Osteoblast (primary cell): ENCODE measurements around the gene EMP1. TPM values are rescaled to one million over a fixed set of nuclear protein-coding genes. Genes with fewer than 3 reads are reported as not detected.

Experiments used
- DNase-seq: peaks from one replicate; pipeline ENCODE4 v3.0.0; 2011; ENCODE audit warnings: low spot score, mixed read lengths; ENCODE audit not compliant: insufficient read length; ENCODE audit errors: missing footprints
- H2AFZ ChIP-seq: 2 replicates; pipeline ENCODE4 v1.6.0; 2011; ENCODE audit warnings: mild to moderate bottlenecking, low read length
- H3K27ac ChIP-seq: 2 replicates; pipeline ENCODE4 v1.5.1; 2011; ENCODE audit warnings: mild to moderate bottlenecking, low read depth, low read length, moderate library complexity
- H3K27me3 ChIP-seq: 2 replicates; pipeline ENCODE4 v1.6.0; 2012; ENCODE audit warnings: mild to moderate bottlenecking, control low read depth, inconsistent platforms, low read length, moderate library complexity; ENCODE audit not compliant: insufficient read depth
- H3K36me3 ChIP-seq: 2 replicates; pipeline ENCODE4 v1.5.1; 2011; ENCODE audit warnings: mild to moderate bottlenecking, low read length, control low read depth, moderate library complexity; ENCODE audit not compliant: insufficient read depth
- H3K4me1 ChIP-seq: 2 replicates; pipeline ENCODE4 v1.5.1; 2011; ENCODE audit warnings: mild to moderate bottlenecking, low read length, control low read depth, moderate library complexity; ENCODE audit not compliant: insufficient read depth
- H3K4me2 ChIP-seq: 2 replicates; pipeline ENCODE4 v1.6.0; 2011; ENCODE audit warnings: mild to moderate bottlenecking, low read length; ENCODE audit not compliant: insufficient read depth
- H3K4me3 ChIP-seq: fragments of 200-600 bp; sonication (generic); 3 replicates; pipeline ENCODE4 v1.5.1; 2012; ENCODE audit warnings: mild to moderate bottlenecking, low read length, inconsistent platforms; ENCODE audit not compliant: insufficient read depth
- H3K79me2 ChIP-seq: 2 replicates; pipeline ENCODE4 v1.6.0; 2012; ENCODE audit warnings: mild to moderate bottlenecking, low read length, control low read depth, inconsistent platforms; ENCODE audit not compliant: insufficient read depth
- H3K9me3 ChIP-seq: 2 replicates; pipeline ENCODE4 v1.5.1; 2011; ENCODE audit warnings: low read depth, low read length, control low read depth
- H4K20me1 ChIP-seq: 2 replicates; pipeline ENCODE4 v1.6.0; 2012; ENCODE audit warnings: mild to moderate bottlenecking, low read length, control low read depth; ENCODE audit not compliant: insufficient read depth
- CTCF ChIP-seq: IDR thresholded peaks from 2 replicates; pipeline ENCODE4 v1.5.1; 2011; ENCODE audit warnings: mild to moderate bottlenecking, low read depth, low read length, moderate library complexity; ENCODE audit errors: extremely low read depth
- total RNA-seq: library from RNA; depleted of rRNA; stranded (reverse); fragments of >200 nt; gene quantifications from 2 replicates; pipeline ENCODE4 v1.2.3, GENCODE V29; 2012

The EMP1 gene
- total RNA-seq, 1 donor: 106 TPM

- peaks cover 30% of the 10 kb centered on the region for H3K4me1 ChIP-seq
- no peak overlapping the region for H3K4me3 ChIP-seq
- no peaks in the 10 kb centered on the region for H3K27me3 ChIP-seq
- H3K79me2 ChIP-seq: no peaks in the 10 kb centered on the region
- no peak overlapping the region for H2AFZ ChIP-seq
- H3K27ac ChIP-seq: no peak overlapping the region
- DNase-seq: no peak
- no peak for TF ChIP-seq CTCF
- H4K20me1 ChIP-seq: no peaks in the 10 kb centered on the region
- H3K4me2 ChIP-seq: no peak overlapping the region
- H3K9me3 ChIP-seq: no peaks in the 10 kb centered on the region
- no peaks in the 10 kb centered on the region for H3K36me3 ChIP-seq
Observed at GRCh38 chr12:13167906-13168305, 28.6 kb upstream of the EMP1 start.

GRCh38 chr12:13169272-13169671, 27.3 kb upstream of the EMP1 start:
- H3K36me3 ChIP-seq: no peaks in the 10 kb centered on the region
- H3K4me1 ChIP-seq: peaks cover 43% of the 10 kb centered on the region
- H4K20me1 ChIP-seq: no peaks in the 10 kb centered on the region
- H2AFZ ChIP-seq: no peak overlapping the region
- no peaks in the 10 kb centered on the region for H3K79me2 ChIP-seq
- no peak for DNase-seq
- H3K4me3 ChIP-seq: no peak overlapping the region
- H3K4me2 ChIP-seq: no peak overlapping the region
- H3K27ac ChIP-seq: no peak overlapping the region
- no peaks in the 10 kb centered on the region for H3K27me3 ChIP-seq
- TF ChIP-seq CTCF: no peak
- no peaks in the 10 kb centered on the region for H3K9me3 ChIP-seq

GRCh38 chr12:13170892-13171490, 25.5 kb upstream of the EMP1 start:
- TF ChIP-seq CTCF: no peak
- Histone ChIP-seq H3K36me3 (no peaks in the 10 kb centered on the region), H3K4me3 (no peak overlapping the region), H3K9me3 (no peaks in the 10 kb centered on the region), H3K27me3 (no peaks in the 10 kb centered on the region), H3K27ac (peak overlapping the region; percentile 84), H2AFZ (peak overlapping the region; percentile 38), H3K79me2 (no peaks in the 10 kb centered on the region), H3K4me1 (peaks cover 48% of the 10 kb centered on the region), H3K4me2 (no peak overlapping the region), H4K20me1 (no peaks in the 10 kb centered on the region)
- DNase-seq: no peak

- H3K79me2 ChIP-seq: no peaks in the 10 kb centered on the region
- no peak for DNase-seq
Observed at GRCh38 chr12:13171921-13172859, 24.3 kb upstream of the EMP1 start.

More at GRCh38 chr12:13171921-13172859, 24.3 kb upstream of the EMP1 start:
- H3K36me3 ChIP-seq: no peaks in the 10 kb centered on the region
- H3K4me1 ChIP-seq: peaks cover 53% of the 10 kb centered on the region
- H3K4me2 ChIP-seq: peak overlapping the region; percentile 48
- H3K27me3 ChIP-seq: no peaks in the 10 kb centered on the region
- no peaks in the 10 kb centered on the region for H3K9me3 ChIP-seq
- H2AFZ ChIP-seq: peak overlapping the region; percentile 37
- no peaks in the 10 kb centered on the region for H4K20me1 ChIP-seq
- peak overlapping the region; percentile 84 for H3K27ac ChIP-seq
- peak overlapping the region; percentile 19 for H3K4me3 ChIP-seq
- no peak for TF ChIP-seq CTCF
